GM13977 (cell line): Measurements from ENCODE around the gene KRT35.

Experiments
- DNase-seq: peaks from one replicate; pipeline ENCODE4 v3.0.0; 2012; ENCODE audit warnings: low spot score
- CTCF ChIP-seq: IDR thresholded peaks from 2 replicates; pipeline ENCODE4 v1.5.1; 2012; ENCODE audit warnings: mild to moderate bottlenecking, control low read depth; ENCODE audit not compliant: insufficient read depth; ENCODE audit errors: extremely low read depth, missing control alignments
- in situ Hi-C: fragments of 300-500 bp; cut with MboI; formaldehyde crosslinking; loops from one replicate; pipeline ENCODE4 v1.12.0; 2022; ENCODE audit warnings: low sequenced_read_pairs, low pct_unique_long_range_greater_than_20kb, mixed read lengths, inconsistent platforms; ENCODE audit not compliant: unreplicated experiment

KRT35 gene

GRCh38 chr17:41449008-41449407 lies 31.9 kb downstream of the KRT35 start:
- no peak for DNase-seq
- TF ChIP-seq CTCF, result no peak
- in situ Hi-C loops, result no loop called here

- no peak for DNase-seq
- no peak for TF ChIP-seq CTCF
- in situ Hi-C loops, result no loop called here
These were observed 32.4 kb downstream of the KRT35 start for GRCh38 chr17:41448506-41448905.

- no peak for DNase-seq
- no peak for TF ChIP-seq CTCF
- in situ Hi-C loops, result no loop called here
These were observed 34.1 kb downstream of the KRT35 start for GRCh38 chr17:41446806-41447205.

GRCh38 chr17:41444640-41445039 lies 36.3 kb downstream of the KRT35 start:
- no peak for DNase-seq
- in situ Hi-C loops, result no loop called here
- TF ChIP-seq CTCF, result no peak

GRCh38 chr17:41444186-41444585 lies 36.8 kb downstream of the KRT35 start:
- no peak for TF ChIP-seq CTCF
- in situ Hi-C loops, result no loop called here
- no peak for DNase-seq

GRCh38 chr17:41442739-41443138 lies 38.2 kb downstream of the KRT35 start:
- TF ChIP-seq CTCF, result no peak
- DNase-seq, result no peak
- in situ Hi-C loops, result no loop called here

GRCh38 chr17:41440531-41441033 lies 40.4 kb downstream of the KRT35 start, which contains the start of gene KRT38:
Gene KRT38 (minus strand): TSS chr17:41440983. CDS start chr17:41440921, 62 bp downstream.
- no peak for TF ChIP-seq CTCF
- DNase-seq, result no peak
- in situ Hi-C loops, result no loop called here
